Tibial nerve (tissue), 3 donors: ENCODE data around the gene OR10A7.

Experiments
- POLR2A ChIP-seq, 2 donors: fragments of 450-650 bp; IDR thresholded peaks; one replicate each; pipeline ENCODE4 v1.6.1; 2017; ENCODE audit warnings: antibody characterized with exemption in 2 of 2, mild to moderate bottlenecking in 2 of 2, moderate library complexity in 2 of 2
- TF ChIP-seq, protein P1 (sequence below), 5 experiments: fragments of 200-600 bp in 3 of 5; fragments of 450-650 bp in 2 of 5; sonication (generic) in 3 of 5; IDR thresholded peaks; one replicate each; pipeline ENCODE4 v1.5.1; 2016 to 2019; ENCODE audit warnings: antibody characterized with exemption in 5 of 5, mild to moderate bottlenecking in 3 of 5, moderate library complexity in 2 of 5

DNA sequence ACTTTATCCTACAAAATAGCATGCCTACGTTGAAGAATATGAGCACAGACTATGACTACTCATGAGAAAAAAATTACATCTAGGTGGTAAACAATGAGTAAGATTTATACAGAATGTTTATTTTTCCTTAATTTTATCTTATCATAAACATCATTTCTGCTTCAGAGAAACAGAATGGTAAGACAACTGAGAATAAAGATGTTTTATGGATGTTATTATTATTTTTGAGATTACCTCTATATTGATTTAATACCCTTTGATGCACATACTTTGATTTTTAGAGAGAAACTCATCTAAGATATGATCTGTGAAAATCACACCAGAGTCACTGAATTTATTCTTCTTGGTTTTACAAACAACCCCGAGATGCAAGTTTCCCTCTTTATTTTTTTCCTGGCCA, at the start of gene OR10A7:
- TF ChIP-seq, protein P1, sequence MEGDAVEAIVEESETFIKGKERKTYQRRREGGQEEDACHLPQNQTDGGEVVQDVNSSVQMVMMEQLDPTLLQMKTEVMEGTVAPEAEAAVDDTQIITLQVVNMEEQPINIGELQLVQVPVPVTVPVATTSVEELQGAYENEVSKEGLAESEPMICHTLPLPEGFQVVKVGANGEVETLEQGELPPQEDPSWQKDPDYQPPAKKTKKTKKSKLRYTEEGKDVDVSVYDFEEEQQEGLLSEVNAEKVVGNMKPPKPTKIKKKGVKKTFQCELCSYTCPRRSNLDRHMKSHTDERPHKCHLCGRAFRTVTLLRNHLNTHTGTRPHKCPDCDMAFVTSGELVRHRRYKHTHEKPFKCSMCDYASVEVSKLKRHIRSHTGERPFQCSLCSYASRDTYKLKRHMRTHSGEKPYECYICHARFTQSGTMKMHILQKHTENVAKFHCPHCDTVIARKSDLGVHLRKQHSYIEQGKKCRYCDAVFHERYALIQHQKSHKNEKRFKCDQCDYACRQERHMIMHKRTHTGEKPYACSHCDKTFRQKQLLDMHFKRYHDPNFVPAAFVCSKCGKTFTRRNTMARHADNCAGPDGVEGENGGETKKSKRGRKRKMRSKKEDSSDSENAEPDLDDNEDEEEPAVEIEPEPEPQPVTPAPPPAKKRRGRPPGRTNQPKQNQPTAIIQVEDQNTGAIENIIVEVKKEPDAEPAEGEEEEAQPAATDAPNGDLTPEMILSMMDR (IDR thresholded peaks at IDR 0.05) = no peak
- TF ChIP-seq POLR2A (IDR thresholded peaks at IDR 0.05) = no peak
